Kidney glomerular epithelial cell (primary cell): ENCODE measurements around the gene MEOX2.
A peak's percentile ranks its signal among the peaks of the same experiment; 100 is the strongest.

Source experiments
- DNase-seq: peaks from one replicate; lab custom pipeline; 2025; lab: John Stamatoyannopoulos, UW

Gene MEOX2

GRCh38 chr7:15686295-15686956, at the start of gene MEOX2:
Gene MEOX2 (minus strand): TSS chr7:15686683. CDS start chr7:15686402, 281 bp downstream.
- no peak for DNase-seq

DNA sequence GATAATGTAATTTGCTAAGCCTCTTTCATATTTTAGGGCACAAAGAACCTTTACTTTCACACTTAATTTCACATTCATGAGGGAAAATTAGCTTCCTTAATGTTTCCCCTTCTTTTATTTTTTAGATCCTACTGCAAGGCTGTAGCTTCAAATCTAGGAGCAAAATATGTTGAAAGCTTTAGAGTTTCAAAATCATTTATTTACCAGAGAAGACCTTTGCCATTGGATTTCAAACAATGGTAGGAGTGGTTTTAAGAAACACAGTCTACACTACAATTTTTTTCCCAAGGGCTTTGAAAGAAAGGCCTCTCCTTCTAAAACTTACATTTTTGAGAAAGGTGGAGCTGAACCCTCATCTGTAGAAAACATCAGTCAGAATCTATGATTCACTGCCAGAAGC, 43.3 kb upstream of the MEOX2 start:
- no peak for DNase-seq

GRCh38 chr7:15725051-15725450, 38.6 kb upstream of the MEOX2 start:
- peak; percentile 10 for DNase-seq

GRCh38 chr7:15723841-15724240, 37.4 kb upstream of the MEOX2 start:
- no peak for DNase-seq

DNA sequence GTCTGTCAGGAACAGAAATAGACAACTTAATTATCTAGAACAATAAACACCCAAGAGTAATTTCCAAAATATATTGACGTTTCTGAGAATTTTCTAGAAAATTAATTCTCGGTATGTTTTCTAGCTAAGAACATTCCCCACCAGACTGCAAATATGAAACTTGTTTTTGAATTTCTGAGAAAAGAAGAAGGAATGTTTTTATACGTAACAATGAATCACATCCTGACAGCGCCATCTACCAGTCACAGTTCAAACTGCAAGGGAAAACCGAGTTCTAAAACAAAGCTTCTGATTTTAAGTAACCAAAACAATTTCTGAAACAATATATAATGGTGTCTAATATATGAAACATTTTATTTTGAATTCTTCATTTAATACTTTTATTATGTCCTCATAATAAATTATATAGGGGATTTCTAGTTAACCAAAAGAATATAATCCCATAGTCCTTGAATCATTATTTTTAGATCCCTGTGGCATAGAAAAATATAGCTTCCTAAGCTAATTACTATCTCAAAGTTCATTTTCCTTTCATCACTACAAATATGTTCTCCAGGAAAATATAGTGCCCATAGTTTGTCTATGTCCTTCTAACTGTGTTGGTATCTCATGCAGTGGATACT, 34.5 kb upstream of the MEOX2 start:
- peak; percentile 45 for DNase-seq

DNA sequence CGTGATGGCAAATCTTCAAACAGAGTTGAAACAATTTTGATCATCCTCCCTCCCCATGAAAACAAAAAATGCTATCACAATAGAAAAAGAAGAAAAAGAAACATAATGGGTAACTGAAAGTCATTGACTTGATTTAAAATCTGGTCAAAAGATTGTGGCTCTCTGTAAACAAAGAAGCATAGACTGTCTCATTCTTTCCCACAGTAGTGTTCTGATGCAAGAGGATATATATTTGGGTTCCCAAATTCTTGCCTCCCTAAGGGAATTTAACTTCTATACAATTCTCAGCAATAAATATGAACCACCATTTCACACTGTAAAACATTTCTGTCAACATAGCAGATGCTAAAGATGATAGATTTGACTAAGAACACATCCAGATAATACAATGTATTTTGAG, 32.8 kb upstream of the MEOX2 start:
- no peak for DNase-seq

- no peak for DNase-seq
These were observed 29.0 kb upstream of the MEOX2 start for GRCh38 chr7:15715435-15715834.

DNA sequence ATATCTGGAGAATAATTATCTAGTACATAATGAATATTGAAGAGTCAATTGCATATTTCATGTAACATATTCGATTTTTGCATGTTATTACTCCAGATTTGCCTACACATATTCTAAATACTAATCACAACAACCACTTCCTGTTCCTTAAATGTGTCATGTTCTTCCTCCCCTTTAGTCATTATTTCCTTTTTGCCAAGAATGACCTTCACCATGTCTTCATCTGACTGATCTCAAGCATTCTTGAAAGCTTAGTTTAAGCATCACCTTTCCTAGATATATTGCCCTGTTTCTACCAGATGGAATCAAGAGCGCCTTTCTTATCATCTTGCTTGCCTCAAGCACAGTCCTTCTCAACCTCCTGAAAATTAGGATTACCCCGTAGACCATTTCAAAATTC, 23.5 kb upstream of the MEOX2 start:
- no peak for DNase-seq

GRCh38 chr7:15707570-15707969, 21.1 kb upstream of the MEOX2 start:
- no peak for DNase-seq

- no peak for DNase-seq
These were observed 17.2 kb upstream of the MEOX2 start for GRCh38 chr7:15703732-15704131.

- DNase-seq, result no peak
These were observed 6.1 kb upstream of the MEOX2 start for GRCh38 chr7:15692501-15693020.

DNA sequence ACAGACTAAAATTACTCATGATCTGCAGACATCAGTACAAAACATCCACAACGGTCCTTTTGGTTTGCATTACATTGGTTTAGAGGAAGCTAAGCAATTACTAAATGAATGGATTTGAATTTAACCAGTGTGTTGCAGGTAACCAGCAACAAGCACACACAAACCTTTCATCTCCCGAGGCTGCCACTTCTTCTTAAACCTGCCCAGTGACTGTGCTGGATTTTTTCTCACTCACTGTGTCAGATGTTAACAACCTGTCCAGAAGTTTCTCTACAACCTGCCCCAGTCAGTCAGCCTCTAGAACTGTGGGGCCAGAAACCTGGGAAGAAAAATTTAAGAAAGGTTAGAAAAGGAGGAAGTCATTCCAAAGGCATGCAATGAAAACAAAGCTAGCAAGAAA, 2.4 kb upstream of the MEOX2 start:
- DNase-seq, result no peak

- no peak for DNase-seq
These were observed 1.8 kb upstream of the MEOX2 start for GRCh38 chr7:15688279-15688626.

GRCh38 chr7:15687546-15688278, 1.2 kb upstream of the MEOX2 start:
- DNase-seq, result no peak

DNA sequence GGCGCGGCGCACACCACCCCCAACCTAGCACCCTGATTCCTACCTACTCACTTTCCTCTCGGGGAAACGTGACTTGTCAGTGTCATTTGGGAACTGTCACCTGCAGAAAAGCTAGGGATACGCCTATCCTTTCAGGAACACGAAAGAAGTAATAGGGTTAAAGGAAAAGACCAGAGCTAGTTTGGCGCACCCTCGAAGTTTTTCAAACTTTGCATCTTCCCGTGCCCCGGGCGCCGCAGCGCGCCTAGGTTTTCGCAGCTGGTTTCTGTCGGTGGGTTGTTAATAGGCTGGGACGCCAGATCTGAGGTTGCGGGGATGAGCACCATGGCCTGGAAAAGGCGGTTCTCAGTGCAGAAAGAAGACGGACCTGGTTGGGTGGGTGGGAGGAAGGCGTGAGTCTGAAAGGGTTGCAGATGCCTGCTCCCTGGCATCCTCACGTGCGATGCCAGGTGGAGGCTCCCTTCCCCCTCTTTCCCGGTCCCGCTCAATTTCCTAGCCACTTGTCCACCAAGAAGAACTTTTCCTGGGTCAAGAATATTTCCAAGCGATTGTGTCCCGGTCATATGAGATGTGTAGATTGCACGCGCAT, 568 bp upstream of the MEOX2 start:
- no peak for DNase-seq

DNA sequence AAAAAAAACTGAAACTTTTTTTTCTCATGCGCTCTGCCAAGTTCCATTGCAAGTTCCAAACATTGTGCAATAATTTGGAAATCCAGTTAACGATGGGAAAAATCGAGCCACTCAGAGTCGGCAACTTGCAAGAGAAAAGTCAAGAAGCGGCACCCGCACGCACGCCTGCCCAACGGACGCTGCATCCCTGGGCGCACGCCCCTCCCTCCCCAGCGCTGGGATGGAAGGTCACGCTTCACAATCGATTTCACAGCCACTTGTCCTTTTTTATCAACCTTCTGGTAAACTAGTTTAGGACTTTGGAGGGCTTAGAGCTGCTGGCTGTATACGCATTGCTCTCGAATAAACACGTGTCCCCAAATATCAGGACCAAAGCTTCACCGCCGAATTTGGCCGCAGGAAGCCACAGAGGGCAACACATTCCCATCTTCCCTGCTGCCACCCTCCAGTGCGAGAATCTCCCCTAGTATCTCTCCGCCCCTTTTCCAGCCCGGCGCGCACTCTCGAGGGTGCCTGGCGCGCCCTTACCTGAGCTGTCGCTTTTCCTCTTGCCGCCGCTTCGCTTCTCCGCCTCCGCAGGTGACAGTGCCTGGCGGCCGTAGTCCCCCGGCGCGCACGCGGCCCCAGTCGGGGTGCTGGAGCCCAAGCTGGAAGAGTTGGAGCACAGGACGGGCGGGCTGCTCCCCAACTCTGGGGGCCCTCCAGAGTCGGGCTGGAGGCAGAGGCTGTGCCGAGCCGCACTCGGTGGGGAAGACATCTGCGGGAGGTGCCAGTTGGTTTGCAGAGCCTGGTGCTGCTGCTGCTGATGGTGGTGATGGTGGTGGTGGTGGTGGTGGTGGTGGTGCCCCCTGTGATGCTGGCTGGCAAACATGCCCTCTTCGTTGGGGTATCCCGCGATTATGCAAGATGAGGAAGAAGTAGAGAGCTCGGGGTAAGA, 857 bp downstream of the MEOX2 start:
- no peak for DNase-seq

GRCh38 chr7:15684871-15685270, 1.6 kb downstream of the MEOX2 start:
- no peak for DNase-seq

DNA sequence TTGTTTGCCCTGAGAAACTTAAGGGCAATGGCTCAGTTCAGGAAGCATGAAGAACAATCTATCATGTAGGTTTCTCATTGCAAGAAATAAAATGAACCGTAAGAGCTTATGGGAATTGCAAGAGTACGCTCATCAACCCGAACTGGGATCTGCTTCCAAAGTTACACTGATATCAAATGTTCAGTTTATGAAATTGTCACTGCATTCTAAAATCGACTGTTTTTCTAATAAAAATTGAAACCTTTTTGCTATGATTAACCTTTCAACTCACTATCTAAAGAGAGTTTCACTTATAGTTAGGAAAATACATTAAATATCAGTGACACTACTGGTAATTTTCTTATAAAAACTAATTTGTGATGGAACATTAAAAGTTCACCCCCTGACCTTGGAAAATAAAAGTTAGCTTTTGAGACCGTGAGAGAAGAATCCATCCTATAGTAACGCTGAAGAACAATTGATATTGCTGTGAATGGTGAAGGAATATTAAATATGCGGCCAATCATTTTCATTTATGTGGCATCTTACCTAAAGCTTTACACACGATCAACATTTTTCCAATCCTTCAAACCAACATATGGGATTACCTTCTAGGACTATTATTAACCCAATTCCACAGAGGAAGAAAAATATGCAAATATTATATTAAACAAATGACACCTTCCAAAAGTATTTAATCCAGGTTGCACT, 2.2 kb downstream of the MEOX2 start:
- no peak for DNase-seq

- DNase-seq, result no peak
These were observed 3.7 kb downstream of the MEOX2 start for GRCh38 chr7:15682751-15683245.

DNA sequence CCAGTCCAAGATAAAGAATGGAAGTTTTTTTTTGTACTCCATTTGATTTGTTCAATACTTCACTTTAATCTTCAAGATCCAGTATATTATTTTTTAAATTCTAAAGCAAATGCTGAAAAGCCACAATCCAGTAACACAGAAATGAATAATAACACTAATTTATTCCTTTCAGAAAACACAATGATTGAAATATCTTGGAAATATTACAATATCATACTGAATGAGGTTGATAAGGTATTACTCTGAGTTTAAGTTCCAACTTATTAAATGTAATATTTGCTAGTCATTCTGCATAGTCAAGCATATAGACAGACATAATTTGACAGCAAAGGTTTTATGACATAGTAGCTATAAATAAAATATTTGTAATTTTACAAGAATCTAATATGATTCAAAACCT, 4.4 kb downstream of the MEOX2 start:
- no peak for DNase-seq

DNA sequence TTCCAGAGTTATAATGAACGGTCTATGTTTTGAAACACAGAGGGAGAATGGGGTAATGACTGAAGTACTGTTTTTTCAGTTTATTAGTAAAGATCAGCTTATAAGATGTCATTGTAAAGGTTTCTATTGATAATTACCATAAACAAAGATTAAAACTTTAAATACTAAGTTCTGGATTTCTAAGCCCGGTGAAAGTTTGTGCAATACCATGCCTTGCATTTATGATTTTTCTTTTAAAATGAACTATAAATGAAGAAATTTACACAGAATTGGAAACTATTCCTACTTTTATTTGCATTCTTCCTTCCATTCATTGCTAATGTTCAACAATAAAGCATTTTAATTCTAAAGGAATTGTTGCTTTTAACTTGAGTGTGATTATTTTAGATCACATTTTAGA, 4.9 kb downstream of the MEOX2 start:
- no peak for DNase-seq
